ENCODE measurements around the gene PCDH9. TPM values are rescaled to one million over a fixed set of nuclear protein-coding genes. Genes with fewer than 3 reads are reported as not detected.

The PCDH9 gene
- total RNA-seq, 1 donor from 2014 or later = 64.4 TPM

DNA sequence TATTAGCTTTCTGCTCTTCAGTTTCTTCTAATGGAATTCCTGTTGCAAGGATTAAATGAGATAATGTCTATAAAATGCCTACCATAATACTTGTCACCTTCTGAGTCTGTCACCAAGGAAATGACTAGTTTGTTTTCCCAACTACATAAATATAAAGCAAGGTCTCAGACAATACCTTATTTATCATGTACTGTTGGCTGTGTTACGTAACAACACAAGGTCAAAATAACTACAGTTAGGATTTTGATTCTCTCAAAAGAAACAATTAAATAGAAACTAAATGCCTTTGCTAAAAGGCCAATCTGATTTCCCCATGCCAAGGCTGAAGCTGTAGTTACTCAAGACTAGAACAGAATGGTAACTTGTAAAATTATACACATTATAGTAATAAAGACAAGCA, 134.5 kb downstream of the PCDH9 start:
- FAIRE-seq = peak; percentile 3
- no peak for DNase-seq (ENCODE audit: low spot score in 2 of 2)

DNA sequence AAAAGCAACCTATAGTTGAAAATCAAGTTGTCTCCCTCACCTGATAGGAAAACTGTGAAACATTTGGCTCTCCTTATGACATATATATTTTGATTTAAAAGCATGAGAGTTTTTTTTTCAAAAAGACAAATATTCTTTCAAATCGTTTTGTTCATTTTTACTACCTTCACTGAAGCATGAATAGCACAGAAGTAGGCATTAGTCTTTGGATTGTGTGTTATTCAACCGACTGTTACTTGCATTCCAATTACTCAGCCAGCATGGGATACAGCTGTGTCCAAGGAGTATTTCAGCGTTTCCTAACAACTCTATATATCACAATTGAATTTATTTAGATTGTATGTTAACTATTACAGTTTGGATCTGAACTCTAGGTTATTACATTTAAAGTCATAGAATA, 135.2 kb downstream of the PCDH9 start:
- peak; percentile 48 for FAIRE-seq
- DNase-seq (ENCODE audit: low spot score in 2 of 2) = no peak

DNA sequence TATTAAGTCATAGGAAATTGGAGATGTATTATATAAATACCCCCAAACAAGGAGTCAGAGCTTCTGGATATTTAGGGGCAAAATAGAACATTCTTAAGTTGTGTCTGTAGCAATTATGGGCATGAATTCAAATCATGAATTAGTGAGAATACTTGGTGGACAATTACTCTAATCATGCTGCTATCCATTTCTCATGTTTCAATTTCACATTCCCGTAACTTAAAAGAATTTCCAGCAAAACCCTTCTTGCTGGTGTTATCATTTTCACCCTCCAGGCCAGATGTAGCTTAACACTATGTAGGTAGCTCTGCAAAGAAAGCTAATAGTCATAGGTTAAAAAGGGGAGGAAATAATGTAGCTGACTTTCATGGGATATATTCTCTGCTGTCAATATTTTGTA, 136.1 kb downstream of the PCDH9 start:
- DNase-seq (ENCODE audit: low spot score in 2 of 2) (no peak), FAIRE-seq (no peak)

DNA sequence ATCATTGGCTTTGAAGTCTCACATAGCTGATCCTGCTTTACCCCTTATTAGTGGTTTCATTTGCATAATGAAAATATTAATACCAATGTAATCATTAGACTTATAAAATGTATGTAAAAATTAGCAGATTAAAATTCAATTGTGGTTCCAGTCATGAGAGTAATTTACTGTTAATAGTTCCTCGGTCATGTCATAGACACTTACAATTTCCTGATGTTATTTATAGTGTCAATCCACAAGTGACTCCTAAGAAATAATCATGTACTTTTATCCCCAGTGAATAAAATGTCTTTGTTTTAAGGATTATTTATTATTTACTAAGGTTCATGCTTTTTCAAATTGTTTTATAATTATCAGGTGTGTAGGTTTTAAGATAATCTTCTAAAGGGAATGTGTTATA, 138.5 kb downstream of the PCDH9 start:
- FAIRE-seq (no peak), DNase-seq (ENCODE audit: low spot score in 2 of 2) (no peak)

DNA sequence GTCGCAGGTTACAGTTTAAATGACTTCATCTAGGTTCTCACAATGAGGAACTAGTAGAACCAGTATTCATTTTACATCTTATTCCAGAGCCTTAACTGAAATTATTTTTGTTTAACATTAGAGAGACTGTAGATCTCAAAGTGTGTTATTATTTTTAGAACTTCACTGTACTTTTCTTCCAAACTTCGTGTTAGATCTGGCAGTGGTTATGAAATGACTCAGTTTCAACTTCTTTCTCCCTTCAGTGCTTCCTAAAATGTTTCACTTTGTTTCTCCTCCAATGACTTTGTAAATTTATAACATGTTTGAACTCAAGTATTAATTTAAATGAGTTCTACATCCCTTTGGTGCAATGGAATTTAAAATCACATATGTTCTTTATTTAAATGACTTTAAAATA, 139.3 kb downstream of the PCDH9 start:
- DNase-seq (ENCODE audit: low spot score in 2 of 2) (no peak), FAIRE-seq (no peak)

DNA sequence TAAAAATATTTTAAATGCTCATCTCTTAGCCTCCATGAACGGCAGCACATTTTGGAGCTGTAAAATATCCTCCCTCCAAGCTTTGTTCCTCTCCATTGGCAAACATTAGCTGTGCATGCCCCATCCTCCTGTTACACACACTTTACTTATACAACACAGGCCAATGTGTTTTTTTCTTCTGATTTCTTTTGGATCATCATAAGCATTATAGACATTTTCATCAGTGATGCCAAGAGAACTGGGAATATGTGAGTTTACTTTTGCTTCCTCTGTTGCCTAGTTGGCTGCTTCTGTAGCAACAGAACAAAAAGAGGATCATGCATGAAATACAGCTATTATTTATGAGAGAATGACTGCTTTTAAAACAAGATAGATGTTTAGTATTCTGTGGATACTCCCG, 142.6 kb downstream of the PCDH9 start:
- DNase-seq (ENCODE audit: low spot score in 2 of 2) (no peak), FAIRE-seq (no peak)

DNA sequence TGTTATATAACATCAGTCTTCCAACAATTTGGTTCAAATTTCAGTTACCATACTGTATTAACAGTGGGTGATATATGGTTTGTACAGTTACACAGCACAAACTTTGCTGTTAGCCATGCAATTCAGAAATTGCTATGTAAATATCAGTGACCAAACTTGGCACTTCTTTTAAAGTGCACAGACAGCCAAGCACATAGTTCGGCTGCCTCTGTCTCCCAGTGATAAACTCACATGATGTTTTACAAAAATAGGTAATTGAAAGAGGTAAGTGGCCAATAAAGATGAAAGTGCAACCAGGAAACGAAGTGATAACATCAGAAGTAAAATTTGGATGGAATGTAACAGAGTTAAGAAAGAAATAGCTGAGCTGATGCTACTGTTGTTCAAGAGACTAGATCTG, 143.9 kb downstream of the PCDH9 start:
- FAIRE-seq = no peak
- DNase-seq (ENCODE audit: low spot score in 2 of 2) = no peak

DNA sequence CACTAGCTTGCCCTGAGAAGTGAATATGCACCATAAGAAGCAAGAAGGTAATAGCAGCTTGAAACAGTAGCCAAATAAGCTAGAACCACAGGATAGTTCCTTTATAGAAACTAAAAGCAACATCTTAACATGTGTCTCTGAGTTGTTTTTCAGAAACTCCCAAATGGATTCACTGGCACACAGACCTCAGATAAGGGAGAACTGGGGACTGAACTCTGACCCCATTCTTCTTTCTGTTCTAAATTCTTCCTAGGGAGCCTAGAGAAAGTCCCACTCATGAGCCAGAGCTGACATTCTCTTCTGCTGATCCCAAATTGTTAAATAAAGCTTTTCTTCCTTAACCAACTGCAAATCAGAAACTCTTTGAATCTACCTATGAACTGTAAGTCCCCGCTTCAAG, 146.1 kb downstream of the PCDH9 start:
- no peak for FAIRE-seq
- DNase-seq (ENCODE audit: low spot score in 2 of 2) = no peak

DNA sequence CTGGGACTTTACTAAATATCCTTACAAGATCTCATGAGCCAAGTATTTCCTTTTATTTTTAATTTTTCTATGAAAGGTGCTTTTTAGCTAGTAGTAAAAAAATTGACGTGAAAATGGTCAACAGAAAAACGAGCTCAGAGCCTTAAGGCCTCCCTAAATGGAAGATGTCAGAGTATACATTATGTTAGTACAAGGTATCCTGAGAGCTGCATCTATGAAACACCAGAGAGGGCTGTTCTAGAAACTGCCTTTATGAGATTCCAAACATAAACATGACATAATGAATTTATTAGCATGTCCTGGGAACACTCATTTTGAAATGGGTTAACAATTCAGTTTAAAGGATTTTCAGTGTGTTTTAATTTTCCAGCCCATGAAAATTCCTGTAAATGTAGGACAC, 146.6 kb downstream of the PCDH9 start:
- FAIRE-seq (no peak), DNase-seq (ENCODE audit: low spot score in 2 of 2) (no peak)

DNA sequence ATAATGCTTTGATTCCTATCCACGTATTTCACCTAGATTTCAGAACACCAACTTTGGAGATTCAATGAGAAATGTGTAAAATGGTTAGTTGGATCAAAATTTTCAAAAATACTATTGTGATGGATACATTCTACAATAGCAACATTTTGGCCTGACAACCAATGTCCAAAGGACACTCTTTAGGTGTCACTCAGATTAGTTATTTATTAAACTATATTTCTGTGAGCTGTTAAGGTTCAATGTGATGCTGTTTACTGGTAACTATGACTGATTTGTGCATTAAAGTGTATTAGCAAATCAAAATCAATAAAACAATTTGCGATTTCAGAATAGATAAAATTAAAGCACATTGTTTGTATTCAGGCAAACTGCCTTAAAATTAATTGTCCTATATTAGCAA, 149.8 kb downstream of the PCDH9 start:
- no peak for FAIRE-seq

DNA sequence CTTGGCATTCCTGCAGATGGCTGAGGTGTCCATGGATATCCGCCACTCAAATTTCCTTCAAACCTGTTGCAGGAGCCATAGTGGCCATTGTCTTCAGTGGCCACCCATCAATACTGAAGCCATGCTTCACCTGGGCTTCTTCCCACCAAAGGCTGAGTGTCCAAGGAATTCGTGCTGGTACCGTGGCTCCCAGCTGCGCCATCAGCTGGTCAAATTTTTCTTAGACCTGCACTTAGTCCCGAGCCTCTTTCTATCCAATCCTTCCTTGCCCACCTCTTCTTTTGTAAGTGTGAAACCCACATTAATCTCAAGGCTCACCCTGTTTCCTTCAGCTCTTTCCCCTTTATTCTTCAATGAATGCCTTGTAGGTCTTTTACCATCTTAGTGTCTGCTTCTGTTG, 152.1 kb downstream of the PCDH9 start:
- FAIRE-seq (no peak), DNase-seq (ENCODE audit: low spot score in 2 of 2) (no peak)

More for the DNA sequence above, 149.8 kb downstream of the PCDH9 start:
- DNase-seq (ENCODE audit: low spot score in 2 of 2) = no peak

DNA sequence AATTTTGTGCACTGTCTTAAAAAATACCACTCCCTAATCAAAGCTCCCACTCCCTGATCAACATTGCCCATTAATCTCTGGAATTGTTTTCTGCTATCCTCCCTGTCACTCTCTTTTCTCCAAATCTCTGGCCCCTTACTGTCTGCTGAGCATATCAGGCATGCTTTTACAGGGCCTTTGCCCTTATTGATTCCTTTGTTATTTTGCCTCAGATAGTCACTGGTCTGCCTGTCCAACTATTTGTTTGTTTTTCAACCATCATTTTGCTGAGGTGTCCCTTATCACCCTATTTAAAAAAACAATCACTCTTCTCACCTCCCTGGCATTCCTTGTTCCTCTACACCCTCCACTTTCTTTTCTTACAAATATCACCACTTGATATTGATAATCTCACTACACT, 153.0 kb downstream of the PCDH9 start:
- FAIRE-seq = no peak
- no peak for DNase-seq (ENCODE audit: low spot score in 2 of 2)

DNA sequence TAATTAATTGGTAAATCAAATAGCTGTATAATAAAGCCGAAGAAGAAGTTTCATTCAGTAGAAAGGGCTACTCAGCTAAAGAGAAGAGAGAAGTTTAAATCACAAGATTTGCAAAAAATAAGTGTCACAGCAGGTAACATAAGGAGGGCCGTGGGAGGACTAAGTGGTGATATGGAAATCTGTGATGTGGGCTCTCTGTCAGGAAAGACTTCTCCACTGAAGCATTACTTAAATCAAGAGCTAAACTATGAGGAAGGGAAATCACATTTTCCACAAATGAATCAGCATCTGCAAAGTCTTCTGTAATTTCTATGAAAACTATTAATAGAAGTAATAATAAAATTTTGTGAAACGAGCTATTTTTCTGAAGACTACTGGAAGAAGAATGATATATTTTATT, 153.8 kb downstream of the PCDH9 start:
- no peak for FAIRE-seq
- DNase-seq (ENCODE audit: low spot score in 2 of 2) = no peak

DNA sequence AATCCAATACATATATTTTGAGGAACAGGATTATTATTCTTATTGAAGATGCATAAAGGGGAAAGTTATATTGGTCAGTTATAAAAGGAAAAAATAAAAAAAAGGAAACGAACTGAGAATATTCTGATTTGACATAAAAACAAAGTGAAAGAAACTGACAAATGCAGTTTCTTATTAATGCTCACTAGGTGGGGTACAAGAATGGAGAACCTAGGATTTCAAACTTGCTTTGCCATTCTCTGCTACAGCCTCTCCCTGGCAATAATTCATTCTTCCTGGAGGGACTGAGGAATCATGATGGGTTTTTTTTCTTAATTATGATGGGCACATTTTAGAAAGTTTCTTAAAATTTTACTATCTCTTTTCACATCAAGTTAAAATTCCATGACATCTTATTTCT, 154.9 kb downstream of the PCDH9 start:
- DNase-seq (ENCODE audit: low spot score in 2 of 2) (no peak), FAIRE-seq (peak; percentile 95)

DNA sequence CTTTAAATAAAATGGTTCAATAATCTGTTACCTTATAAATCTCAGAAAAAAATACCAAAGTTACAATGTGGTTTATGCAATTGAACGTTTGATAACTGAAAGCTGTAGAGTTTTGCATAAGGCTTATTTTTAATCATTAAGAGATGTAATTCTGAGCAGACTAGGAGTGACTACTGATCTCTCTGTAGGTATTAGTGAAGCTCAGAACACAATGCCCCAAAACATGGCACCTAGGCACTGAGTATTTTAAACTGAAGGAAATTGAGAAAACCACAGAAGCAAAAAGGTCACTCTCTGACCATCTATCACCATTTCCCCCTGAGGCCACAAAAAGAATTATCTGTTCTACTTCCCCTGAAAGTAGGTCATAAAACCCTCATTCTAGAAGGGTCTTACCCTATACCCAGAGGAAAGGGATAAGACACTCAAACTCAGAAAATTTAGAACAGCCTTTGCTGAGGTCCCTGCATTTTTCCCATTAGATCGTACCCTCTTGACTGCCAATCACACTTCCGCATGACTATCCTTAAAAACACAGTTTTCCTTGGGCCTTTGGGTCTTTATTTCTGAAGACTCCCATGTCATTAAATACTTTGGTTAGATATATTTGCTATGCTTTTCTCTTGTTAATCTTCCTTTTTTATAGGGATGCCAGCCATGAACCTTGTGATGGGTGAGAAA, 158.1 kb downstream of the PCDH9 start:
- no peak for FAIRE-seq
- no peak for DNase-seq (ENCODE audit: low spot score in 2 of 2)

DNA sequence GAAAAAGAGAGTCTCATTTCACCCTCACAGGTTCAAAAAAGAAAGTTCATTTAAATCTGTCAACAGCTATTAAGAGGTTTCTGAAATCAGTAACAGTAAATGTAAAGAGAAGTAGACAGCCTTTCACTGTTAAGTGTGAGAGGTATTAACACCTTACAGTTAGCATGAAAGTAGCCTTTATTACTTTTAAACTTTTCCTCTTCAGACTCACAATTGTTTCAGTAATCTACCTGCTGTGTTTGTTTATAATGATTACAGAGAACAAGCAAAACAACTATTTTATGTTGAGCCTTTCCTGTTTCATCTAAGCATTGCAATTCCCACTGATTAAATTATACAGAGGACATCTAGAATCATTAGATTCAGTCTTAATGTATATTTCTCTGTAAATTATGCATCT, 159.8 kb downstream of the PCDH9 start:
- FAIRE-seq (peak; percentile 39), DNase-seq (ENCODE audit: low spot score in 2 of 2) (no peak)

DNA sequence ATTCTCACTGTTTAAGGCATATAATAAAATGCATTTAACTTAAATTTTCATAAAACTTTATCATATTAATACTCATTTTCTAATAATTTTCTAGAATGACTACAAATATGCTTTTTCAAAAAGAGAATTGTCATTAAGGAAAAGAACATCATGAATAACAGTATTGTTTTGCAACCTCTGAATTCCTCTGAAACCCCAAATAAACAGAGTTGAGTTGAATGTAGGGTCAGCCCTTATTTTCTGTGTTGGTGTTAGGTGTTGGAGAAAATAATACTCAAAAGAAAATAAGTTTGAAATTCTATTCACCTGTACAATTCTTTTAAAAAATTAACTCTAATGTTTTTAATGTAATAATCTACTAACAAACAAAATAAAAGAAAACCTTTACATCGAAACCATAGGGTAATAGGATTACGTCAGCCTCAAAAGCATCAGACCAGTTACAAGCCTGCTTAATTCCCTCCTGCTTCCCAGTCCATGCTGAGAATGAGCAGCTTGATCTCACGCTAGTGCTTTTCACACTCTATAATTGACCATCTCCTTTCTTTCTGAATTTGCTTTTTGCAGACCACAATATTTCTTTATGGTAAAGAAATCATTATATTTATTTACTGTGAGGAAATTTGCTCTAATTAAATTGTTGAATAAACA, 160.9 kb downstream of the PCDH9 start:
- DNase-seq (ENCODE audit: low spot score in 2 of 2) = no peak

DNA sequence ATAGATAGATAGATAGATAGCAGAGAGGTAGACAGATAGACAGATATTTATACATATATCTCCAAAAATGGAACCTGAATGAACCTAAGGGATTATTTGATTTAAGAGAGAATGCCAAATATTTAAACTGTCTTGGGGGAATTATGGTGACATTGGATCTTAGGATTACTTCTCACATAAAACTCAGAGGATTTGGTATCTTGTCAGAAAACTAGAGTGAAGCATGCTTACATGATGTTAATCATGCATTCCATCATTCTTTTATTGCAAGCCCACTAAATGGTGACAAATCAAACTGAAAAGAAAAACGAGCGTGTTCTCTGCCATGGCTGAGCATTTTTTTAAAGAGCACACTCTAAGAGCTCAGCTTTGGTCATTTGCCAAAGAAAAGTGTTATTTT, 165.2 kb downstream of the PCDH9 start:
- DNase-seq (ENCODE audit: low spot score in 2 of 2) = no peak

More for the DNA sequence above, 160.9 kb downstream of the PCDH9 start:
- FAIRE-seq = peak; percentile 64

DNA sequence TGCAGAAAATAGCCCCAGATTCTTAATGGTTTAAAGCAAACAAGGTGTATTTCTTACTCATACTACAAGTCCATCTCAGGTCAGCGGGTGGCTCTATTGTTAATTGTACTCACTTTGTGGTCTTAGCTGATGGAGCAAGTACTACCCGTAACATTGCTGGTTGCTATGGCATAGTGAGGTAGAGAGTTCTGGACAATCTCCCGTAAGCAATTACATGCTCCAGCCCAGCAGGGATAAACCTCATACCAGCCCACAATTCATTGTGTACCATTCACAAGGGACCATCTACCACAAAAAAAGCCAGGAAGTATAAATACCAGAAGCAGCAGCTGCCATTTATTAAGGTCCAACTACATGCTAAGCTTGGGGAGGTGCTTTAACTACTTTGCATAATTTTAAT, 167.1 kb downstream of the PCDH9 start:
- DNase-seq (ENCODE audit: low spot score in 2 of 2) (no peak), FAIRE-seq (no peak)

More for the DNA sequence above, 165.2 kb downstream of the PCDH9 start:
- no peak for FAIRE-seq

DNA sequence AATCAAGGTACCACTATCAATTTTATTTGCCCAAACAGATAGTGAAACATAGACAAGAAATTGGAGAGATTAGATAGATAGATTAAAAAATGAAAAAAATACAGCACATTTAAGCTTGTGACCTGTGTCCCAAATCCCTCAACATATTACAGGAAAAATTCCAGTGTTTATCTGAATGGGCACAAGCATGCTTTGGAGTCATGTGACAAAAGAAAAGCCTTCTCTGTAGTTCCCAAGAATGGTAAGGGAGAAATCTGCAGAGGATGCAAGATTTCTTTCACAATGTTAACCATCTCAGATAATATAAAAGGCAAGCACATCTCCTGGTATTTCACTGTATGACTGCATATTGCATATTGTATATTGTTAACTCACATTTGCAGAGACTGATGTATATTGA, 168.0 kb downstream of the PCDH9 start:
- FAIRE-seq (no peak), DNase-seq (ENCODE audit: low spot score in 2 of 2) (no peak)

DNA sequence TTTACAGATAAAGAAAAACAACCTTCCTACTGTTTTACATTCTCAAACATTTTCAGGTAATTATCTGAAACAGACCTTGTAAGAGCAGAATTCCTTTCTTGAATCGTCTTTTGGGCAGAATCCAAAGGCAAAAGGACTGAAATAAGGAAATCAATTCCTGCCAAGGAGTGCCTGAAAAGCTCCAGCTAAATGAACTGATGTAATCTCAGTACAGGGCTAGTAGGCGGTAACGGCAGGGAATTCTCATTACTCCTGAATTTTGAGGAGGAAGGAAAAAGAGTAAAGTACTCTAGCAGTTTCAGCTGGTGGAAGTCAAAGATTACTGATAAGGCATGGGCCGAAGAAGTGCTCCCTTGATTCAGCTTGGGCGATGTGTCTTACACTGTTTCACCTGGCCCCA, 168.4 kb downstream of the PCDH9 start:
- no peak for FAIRE-seq
- DNase-seq (ENCODE audit: low spot score in 2 of 2) = no peak

All from frontal cortex (tissue), 4 donors.